H7 (cell line): ENCODE measurements around the gene PMM1. TPM values are rescaled to one million over a fixed set of nuclear protein-coding genes. Genes with fewer than 3 reads are reported as not detected.
"Not testable (repeated sequence)": the region's sequence is repeated elsewhere in the genome, so short reads cannot be mapped to it uniquely, and the experiment has no call there.

ENCODE experiments used
- DNase-seq: peaks from one replicate; pipeline ENCODE4 v3.0.0; 2012
- H3K27me3 ChIP-seq: 2 replicates; pipeline ENCODE4 v1.6.0; 2011; ENCODE audit warnings: mild to moderate bottlenecking, low read length; ENCODE audit not compliant: control insufficient read depth, insufficient read depth
- H3K36me3 ChIP-seq: replicated peaks from 2 replicates; pipeline ENCODE4 v1.5.1; 2011; ENCODE audit warnings: low read length; ENCODE audit not compliant: control insufficient read depth, insufficient read depth
- H3K4me3 ChIP-seq: 2 replicates; pipeline ENCODE4 v1.5.1; 2011; ENCODE audit warnings: low read depth, mild to moderate bottlenecking, control low read depth, low read length, moderate library complexity; ENCODE audit not compliant: insufficient read depth
- total RNA-seq: library from RNA; depleted of rRNA; stranded (reverse); fragments of >200 nt; shearing (Covaris generic); gene quantifications from 2 replicates; pipeline ENCODE4 v1.2.3, GENCODE V29; 2014

PMM1 gene
- total RNA-seq, 1 experiment from 2014 or later = 5.6 TPM

DNA sequence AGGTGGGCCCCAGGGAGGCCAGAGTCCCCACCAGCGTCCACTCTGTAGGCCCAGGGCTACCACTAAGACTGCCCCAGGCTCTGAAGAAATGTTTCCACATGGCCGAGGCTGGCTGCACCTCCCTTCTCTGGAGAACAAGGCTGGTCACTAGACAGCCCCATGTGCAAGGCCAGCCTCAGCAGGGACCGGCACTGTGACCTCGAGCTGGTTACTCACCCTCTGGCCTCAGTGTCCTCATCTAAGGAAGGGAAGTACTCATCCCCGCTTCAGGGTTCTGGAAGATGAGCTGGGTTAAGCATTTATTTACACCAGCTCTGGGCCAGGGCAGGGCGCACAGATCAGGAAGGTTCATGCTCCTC, 9.7 kb downstream of the PMM1 start:
- H3K4me3 ChIP-seq = no peak overlapping the region
- no peaks in the 10 kb centered on the region for H3K36me3 ChIP-seq
- no peak for DNase-seq
- no peaks in the 10 kb centered on the region for H3K27me3 ChIP-seq

DNA sequence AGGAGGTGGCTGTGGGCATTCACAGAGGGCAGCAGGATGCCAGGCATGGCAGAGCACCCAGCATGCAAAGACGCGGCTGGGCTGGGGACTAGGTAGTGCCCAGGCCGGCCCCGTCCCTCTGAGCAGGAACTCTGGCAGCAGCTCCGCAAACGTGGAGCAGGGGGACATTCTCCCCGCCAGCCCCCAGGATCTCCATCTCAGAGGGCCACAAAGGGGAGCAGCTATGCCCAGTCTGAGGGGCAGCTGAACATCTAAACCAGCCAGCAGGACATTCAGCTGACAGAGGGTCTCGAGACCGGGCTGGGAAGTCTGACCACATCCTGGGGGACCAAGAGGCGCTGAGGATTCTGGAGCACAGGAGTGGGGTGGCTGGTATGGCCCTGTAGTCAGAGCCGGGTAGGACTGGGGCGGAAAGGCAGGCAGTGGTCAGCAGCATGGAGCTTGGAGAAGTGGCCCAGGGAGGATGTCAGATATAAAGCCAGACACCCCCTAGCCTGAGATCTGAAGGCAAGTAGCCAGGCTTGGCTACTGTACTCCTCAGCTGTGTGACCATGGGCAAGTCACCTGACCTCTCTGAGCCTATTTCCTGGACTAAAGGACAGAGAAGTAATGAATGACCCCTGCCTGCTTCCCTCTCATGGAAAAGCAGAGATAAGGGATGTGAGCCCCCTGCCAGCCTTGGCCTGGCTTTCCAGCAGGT, 10.2 kb downstream of the PMM1 start:
- peak; percentile 33 for DNase-seq
- H3K36me3 ChIP-seq = no peaks in the 10 kb centered on the region
- no peak overlapping the region for H3K4me3 ChIP-seq
- no peaks in the 10 kb centered on the region for H3K27me3 ChIP-seq

DNA sequence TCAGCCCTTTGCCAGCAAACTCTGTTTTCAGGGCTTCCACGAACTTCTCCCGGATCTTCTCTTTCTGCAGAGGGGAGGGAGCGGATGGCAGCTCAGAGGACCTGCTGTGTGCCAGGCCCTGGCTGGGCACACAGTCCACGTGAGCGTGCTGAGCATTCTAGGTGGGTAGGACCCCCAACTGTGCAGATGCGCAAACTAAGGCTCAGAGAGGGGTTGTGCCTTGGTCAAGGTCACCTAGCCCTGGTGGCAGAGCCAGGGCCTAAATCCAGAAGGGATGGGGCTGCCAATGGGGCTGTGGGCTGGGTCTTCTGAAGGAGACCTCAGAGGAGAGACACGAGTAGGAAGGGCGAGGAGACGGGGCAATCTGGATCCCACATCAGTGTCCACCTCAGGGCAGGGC, 10.8 kb downstream of the PMM1 start:
- Histone ChIP-seq H3K36me3 (no peaks in the 10 kb centered on the region), H3K27me3 (no peaks in the 10 kb centered on the region), H3K4me3 (no peak overlapping the region)
- peak; percentile 37 for DNase-seq

DNA sequence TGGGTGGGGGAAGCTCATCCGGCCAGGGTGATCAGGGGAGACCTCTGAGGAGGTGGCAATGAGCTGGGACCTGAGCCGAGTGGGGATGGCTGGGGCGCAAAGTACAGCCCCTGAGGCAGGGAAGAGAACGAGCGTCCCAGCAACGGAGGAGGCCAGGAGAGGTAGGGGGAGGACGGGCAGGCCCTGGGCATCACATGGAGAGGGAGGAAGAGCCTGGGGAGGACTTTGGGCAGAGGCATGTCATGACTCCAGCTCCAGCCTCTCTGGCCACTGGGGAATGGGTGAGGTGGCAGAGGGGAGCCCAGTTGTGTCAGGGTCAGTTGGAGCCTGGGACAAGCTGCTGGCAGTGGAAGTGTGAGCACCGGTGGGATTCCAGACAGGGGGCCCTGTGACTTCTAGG, 11.5 kb downstream of the PMM1 start:
- peak; percentile 29 for DNase-seq
- no peak overlapping the region for H3K4me3 ChIP-seq
- no peaks in the 10 kb centered on the region for H3K27me3 ChIP-seq
- no peaks in the 10 kb centered on the region for H3K36me3 ChIP-seq

DNA sequence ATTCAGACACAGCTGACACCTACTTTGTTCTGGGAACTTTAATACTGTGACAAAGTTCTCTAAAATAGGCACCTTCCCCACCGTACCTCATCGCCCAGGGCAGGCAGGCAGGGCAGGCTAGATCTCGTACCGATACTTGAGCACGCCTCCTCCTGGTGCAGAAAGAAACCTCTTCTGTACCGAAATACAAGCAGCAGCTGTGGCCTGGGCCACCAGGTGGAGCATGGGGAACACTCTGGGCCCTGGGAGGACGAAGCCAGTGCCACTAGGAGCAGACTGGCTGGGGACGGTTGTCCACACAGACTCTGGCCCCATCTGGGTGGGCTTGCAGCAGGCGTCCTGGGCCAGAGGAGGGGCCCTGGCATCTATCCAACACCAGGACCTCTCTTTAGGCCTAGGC, 12.8 kb downstream of the PMM1 start:
- no peaks in the 10 kb centered on the region for H3K27me3 ChIP-seq
- no peak overlapping the region for H3K4me3 ChIP-seq
- DNase-seq = peak; percentile 95
- no peaks in the 10 kb centered on the region for H3K36me3 ChIP-seq

DNA sequence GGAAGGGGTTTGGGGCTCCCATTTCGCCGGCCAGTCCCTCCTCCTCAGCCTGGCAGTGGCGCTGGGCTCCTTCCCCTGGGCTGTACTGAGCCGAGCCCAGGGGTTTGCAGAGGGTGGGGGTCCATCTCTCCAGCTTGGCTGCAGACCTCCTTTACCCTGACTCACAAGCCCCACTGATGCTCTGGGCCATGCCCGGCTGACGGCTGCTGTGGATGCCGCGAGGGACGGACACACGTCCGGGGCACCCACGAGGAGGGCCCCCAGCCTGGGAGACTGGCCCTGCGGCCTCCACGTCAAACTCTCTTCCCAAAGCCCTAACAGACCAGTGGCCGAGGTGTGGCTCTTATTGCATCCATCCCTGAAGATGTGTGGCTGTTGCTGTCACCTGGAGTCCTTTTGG, 14.1 kb downstream of the PMM1 start:
- Histone ChIP-seq H3K27me3 (no peaks in the 10 kb centered on the region), H3K4me3 (no peak overlapping the region), H3K36me3 (no peaks in the 10 kb centered on the region)
- no peak for DNase-seq

DNA sequence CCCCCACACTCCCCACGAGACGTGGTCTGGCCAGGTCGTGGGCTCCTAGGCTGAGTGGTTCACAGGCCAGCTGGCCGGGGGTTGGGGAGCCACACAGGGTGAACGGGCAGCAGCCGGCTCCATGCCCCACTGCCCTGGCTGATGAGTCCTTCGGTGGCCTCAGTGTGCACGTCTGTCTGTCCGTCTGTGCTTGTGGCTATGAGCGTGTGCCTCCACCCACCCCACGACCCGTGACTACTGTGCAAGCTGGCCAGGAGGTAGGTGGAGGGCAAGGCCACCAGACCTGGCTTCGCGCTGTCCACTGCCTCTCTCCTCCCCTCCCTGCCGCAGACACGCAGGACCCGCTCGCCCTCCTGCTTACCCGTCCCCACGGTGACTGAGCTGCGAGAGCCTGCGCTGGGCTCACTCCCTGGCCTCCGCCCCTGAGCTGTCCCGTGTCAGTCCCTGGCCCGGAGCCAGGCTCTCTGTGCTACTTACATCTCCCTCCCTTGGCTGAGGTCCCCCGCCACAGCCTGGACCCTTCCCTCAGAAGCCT, 14.7 kb downstream of the PMM1 start:
- no peak overlapping the region for H3K4me3 ChIP-seq

DNA sequence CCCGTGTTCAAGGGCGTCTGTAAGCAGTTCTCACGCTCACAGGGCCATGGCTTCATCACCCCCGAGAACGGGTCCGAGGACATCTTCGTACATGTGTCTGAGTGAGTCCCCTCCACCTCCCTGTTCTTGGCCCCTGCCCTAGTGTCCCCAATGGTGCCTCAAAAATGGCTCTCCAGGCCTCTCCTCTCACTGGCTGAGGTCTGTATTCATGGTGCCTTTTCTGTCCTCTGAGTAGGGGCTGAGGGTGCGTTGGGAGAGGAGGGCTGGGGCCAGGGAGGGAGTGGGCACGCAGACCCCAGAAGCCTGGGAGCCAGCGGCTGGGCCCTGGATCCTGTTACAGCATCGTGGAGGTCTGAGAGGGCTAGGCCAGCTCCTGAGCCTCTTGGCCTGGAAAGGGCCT, 16.0 kb downstream of the PMM1 start:
- Histone ChIP-seq H3K4me3 (no peak overlapping the region), H3K27me3 (no peaks in the 10 kb centered on the region), H3K36me3 (no peaks in the 10 kb centered on the region)
- DNase-seq = no peak

More for the DNA sequence above, 14.7 kb downstream of the PMM1 start:
- no peak for DNase-seq
- H3K27me3 ChIP-seq = no peaks in the 10 kb centered on the region
- H3K36me3 ChIP-seq = no peaks in the 10 kb centered on the region

DNA sequence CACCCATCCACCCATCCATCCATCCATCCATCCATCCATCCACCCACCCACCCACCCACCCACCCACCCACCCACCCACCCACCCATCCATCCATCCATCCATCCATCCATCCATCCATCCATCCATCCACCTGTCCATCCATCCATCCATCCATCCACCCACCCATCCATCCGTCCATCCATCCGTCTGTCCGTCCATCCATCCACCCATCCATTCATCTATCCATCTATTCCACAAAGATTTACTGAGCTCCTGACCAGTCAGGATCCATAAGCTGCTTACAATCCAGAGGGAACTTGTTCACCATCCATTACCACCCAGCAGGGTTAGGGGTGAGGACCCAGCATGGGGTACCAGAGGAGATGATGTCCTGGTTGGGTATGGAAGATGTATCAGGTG, 17.3 kb downstream of the PMM1 start:
- H3K27me3 ChIP-seq, DNase-seq: not testable (repeated sequence)

DNA sequence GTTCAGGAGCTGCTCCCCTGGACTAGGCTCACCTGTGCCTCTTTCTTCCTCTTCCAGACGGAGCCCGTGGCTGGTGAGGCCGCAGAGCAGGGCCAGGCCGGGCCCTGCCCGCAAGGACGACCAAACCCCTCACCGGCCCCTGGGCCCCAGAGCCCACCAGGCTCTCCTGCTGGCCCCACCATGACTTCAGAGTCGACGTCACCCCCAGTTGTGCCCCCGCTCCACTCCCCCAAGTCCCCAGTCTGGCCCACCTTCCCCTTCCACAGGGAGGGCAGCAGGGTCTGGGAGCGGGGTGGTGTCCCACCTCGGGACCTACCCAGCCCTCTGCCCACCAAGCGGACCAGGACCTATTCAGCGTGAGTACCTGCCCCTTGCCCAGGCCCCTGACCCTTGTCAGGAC, 17.9 kb downstream of the PMM1 start:
- Histone ChIP-seq H3K27me3 (no peaks in the 10 kb centered on the region), H3K36me3 (no peaks in the 10 kb centered on the region), H3K4me3 (no peak overlapping the region)
- peak; percentile 50 for DNase-seq

More for the DNA sequence above, 17.3 kb downstream of the PMM1 start:
- not testable (repeated sequence) for H3K36me3 ChIP-seq, H3K4me3 ChIP-seq

DNA sequence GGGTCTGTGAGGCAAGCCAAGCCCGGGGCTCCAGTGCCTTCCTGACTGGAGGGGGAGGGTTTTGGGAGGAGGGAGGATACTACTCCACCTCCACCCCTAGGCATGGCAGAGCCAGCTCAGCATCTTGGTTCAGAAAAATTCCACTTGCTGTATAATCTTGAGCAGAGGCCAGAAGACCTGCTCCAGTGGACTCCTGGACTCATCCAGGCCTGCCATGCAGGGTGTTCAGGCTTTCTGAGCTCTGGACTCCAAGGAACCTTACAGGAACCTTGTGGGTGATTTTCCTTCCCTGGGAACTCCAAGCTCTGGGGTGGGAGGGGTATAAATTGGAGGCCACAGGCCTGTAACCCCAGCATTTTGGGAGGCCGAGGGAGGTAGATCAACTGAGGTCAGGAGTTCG, 19.4 kb downstream of the PMM1 start:
- H3K36me3 ChIP-seq = no peaks in the 10 kb centered on the region
- DNase-seq = peak; percentile 37
- H3K4me3 ChIP-seq = no peak overlapping the region
- H3K27me3 ChIP-seq = no peaks in the 10 kb centered on the region

DNA sequence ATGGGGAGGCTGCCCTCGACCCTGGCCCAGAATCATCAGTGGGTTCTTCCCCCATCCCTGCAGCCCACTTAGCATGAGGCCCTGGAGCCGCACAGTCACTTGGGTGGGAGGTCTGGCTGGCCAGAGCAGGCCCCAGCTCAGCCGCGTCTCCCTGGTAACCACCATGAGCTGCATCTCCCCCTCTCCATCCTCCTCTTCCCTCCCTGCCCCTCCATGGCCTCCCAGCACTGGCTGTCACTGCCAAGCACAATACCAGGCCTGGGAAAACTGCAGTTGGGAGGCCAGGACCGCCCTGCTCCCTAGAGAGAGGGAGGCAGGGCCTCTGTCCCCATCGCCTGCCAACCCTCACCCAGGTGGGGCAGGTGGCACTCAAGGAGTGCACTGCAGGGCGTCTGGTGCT, 20.8 kb downstream of the PMM1 start:
- peak; percentile 56 for DNase-seq
- H3K36me3 ChIP-seq = no peaks in the 10 kb centered on the region
- H3K4me3 ChIP-seq = no peak overlapping the region
- H3K27me3 ChIP-seq = no peaks in the 10 kb centered on the region

DNA sequence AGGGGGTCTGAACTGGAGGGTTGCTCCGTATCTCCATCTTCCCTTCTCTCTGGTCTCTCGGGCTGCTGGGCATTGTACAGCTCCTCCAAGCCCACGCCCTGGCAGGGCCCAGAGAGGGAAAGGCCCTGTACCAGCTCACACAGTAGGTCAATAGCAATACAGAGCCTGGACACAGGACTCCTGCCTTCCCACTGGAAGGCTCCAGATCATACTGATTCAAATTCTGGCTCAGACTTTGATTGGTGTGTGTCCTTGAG, 22.2 kb downstream of the PMM1 start:
- Histone ChIP-seq H3K36me3 (no peaks in the 10 kb centered on the region), H3K4me3 (no peak overlapping the region), H3K27me3 (no peaks in the 10 kb centered on the region)
- DNase-seq = no peak

DNA sequence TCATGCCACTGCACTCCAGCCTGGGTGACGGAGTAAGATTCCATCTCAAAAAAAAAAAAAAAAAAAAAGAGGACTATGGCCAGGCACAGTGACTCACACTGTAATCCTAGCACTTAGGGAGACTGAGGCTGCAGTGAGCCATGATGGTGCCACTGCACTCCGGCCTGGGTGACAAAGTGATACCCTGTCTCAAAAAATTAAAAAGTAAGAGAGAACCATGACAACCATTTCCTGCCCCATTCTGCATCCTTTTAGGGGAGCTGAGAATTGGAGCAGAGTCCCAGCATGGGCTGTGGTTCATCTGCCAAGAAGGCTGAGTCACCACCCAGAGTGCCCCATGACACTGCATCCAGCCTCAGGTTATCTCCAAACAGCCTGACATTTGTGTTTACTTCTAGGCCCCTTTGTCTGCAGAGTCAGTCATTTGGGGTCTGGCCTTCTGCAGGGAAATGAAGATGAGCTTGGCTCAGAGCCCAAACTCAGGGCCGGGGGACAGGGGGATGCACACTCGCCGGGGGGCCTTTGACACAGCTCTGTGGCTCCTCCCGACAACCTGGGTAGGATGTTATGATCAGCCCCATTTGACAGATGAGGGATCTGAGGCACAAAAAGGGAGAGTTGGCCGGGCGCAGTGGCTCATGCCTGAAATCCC, 24.1 kb downstream of the PMM1 start:
- Histone ChIP-seq H3K4me3 (no peak overlapping the region), H3K36me3 (no peaks in the 10 kb centered on the region), H3K27me3 (no peaks in the 10 kb centered on the region)
- peak; percentile 61 for DNase-seq

DNA sequence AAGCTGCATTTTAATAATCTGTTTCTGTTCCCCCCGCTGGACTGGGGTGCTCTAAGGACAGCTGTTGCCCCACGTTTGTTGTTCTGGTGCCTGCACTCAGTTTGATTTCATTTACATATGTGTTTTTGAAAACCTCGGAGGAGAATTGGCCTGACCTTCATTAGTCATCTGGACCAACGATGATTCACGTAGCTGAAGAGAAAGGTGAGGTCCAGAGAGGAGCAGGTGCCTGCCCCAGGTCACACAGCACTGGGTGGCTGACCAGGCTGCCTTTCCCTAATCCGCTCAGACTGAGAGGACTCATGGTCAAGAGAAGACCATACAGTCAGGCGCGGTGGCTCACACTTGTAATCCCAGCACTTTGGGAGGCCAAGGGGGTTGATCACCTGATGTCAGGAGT, 25.1 kb downstream of the PMM1 start:
- no peaks in the 10 kb centered on the region for H3K27me3 ChIP-seq
- H3K36me3 ChIP-seq = no peaks in the 10 kb centered on the region
- no peak overlapping the region for H3K4me3 ChIP-seq
- DNase-seq = no peak
